ENCODE measurements around the gene SELENOW. TPM values are rescaled to one million over a fixed set of nuclear protein-coding genes. Genes with fewer than 3 reads are reported as not detected.
"Not testable (repeated sequence)": the region's sequence is repeated elsewhere in the genome, so short reads cannot be mapped to it uniquely, and the experiment has no call there.

Gene SELENOW
- total RNA-seq, 1 donor from 2014 or later: 306 TPM

DNA sequence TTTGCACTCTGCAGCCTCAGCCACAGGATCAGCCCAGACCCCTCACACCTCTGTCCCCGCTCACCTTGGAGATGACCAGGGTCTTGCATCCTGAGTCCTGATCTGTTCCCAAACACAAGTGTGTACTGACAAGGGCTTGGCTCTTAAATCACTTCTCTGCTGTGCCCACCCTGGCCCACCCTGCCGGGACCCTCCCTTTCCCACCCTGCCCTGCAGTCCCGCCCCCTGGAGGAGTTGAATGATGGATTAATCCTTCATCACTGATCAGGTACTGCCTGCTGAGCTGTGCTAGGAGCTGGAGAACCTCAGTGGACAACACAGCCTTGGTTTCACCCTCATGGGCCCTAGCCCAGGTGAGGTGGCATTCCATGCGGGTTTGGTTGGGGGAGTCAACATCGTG, 25.9 kb downstream of the SELENOW start, which contains the start of gene TPRX1:
TPRX1 (minus strand) TSS at position 101 of the 400 bp plus-strand sequence; CDS start at position 89, 12 bp downstream.
- ATAC-seq; intact Hi-C loops (cut with DNase I); DNase-seq (ENCODE audit: low spot score): not testable (repeated sequence)

DNA sequence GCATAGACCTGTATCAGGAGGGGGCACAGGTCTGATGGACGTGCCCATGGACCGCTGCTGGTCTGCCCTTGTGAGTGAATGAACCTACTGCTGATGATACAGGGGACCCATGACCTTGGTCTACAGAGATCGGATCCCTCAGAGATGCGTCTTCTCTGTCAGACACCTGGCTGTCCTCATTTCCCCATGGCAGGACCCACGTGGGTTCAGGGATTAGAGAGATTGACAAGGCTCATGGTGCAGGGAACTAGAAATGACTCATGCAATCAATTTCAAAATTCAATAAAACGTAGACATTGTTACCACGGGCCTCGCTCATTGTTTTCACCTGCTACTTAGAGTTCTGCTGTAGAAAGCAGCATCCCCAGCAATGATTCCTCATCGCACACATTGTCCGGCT, 26.8 kb downstream of the SELENOW start:
- no peak for ATAC-seq
- DNase-seq (ENCODE audit: low spot score): no peak
- intact Hi-C loops (cut with DNase I): no loop called here

- no peak for DNase-seq (ENCODE audit: low spot score)
- intact Hi-C loops (cut with DNase I): no loop called here
- ATAC-seq: no peak
Measured at GRCh38 chr19:47806435-47806834, 27.9 kb downstream of the SELENOW start.

DNA sequence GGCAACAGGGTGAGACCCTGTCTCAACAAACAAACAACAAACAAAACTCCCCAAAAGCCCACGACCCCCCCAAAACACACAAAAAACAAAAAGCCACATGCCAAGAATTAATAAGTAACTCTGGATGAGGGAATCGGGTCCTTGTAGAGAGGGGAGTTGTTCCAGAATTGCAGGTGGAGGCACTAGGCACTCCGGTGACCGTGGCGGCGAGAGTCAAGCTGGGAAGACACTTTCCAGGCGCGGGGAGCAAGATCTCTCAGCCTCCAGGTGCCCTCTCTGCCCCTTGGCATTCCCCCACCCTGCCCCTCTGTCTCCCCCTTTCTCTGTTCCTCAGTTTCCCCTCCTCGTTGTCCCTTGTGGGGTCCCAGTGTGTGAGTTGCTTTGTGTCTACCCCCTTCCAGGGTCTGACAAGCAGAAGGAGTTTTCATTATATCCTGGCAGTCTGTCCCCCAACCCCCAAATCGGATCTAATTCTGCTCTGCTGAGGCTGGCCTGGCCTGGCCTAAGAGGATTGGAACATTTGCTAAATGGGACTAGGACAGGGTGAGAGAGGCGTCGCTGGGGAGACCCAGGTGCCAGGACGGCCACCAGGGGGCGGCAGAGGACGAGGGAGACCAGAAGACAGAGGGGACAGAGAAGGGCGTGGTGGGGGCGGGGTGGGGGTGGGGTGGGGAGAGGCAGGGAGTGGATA, 34.9 kb downstream of the SELENOW start:
- peak; percentile 83 for DNase-seq (ENCODE audit: low spot score)
- intact Hi-C loops (cut with DNase I): no loop called here
- no peak for ATAC-seq

DNA sequence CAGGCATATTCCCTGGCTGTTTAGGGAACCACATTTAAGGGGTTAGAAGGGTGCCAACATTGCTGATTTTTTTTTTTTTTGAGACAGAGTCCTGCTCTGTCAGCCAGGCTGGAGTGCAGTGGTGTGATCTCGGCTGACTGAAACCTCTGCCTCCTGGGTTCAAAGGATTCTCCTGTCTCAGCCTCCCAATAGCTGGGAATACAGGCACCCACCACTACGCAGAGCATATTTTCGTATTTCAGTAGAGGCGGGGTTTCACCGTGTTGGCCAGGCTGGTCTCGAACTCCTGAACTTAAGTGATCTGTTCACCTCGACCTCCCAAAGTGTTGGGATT, 35.5 kb downstream of the SELENOW start:
- no peak for DNase-seq (ENCODE audit: low spot score)
- intact Hi-C loops (cut with DNase I): no loop called here
- no peak for ATAC-seq

DNA sequence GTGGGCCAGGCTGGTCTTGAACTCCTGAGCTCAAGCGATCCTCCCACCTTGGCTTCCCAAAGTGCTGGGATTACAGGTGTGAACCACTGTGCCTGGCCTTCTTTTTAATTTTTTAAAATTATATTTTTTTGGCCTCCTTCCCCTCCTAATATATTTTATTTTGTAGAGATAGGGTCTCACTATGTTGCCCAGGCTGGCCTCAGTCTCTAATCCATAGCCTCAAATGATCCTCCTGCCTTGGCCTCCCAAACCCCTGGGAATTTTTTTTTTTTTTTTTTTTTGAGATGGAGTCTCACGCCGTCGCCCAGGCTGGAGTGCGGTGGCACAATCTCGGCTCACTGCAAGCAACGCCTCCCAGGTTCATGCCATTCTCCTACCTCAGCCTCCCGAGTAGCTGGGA, 37.8 kb downstream of the SELENOW start:
- intact Hi-C loops (cut with DNase I); ATAC-seq; DNase-seq (ENCODE audit: low spot score): not testable (repeated sequence)

DNA sequence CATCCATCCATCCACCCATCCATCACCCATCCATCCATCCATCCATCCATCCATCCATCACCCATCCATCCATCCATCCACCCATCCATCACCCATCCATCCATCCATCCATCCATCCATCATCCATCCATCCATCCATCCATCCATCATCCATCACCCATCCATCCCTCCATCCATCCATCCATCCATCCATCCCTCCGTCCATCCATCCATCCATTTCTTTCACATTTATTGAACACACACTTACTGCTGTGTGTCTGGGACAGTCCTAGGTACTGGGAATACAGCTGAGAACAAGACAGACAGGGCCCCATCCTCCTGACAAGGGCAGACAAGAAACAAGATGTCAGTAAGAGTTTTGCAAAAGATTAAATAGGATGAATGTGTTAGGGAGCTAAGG, 39.7 kb downstream of the SELENOW start:
- intact Hi-C loops (cut with DNase I); ATAC-seq; DNase-seq (ENCODE audit: low spot score): not testable (repeated sequence)

DNA sequence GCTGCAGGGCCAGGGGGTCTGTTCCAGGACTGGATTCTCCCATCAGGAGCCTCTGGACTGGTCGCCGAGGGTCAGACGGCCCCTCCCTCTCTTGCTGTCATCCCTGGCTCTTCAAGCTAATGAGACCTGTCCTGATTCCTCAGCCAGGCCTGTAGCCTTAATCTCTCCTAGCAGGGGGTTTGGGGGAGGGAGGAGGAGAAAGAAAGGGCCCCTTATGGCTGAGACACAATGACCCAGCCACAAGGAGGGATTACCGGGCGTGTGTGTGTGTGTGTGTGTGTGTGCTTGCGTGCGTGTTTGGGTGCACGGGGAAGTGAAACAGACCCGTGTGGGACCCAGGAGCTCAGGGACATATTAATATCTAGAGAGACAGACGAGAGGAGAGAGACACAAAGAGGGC, 41.4 kb downstream of the SELENOW start:
- intact Hi-C loops (cut with DNase I): no loop called here
- ATAC-seq (no peak), DNase-seq (ENCODE audit: low spot score) (no peak)

DNA sequence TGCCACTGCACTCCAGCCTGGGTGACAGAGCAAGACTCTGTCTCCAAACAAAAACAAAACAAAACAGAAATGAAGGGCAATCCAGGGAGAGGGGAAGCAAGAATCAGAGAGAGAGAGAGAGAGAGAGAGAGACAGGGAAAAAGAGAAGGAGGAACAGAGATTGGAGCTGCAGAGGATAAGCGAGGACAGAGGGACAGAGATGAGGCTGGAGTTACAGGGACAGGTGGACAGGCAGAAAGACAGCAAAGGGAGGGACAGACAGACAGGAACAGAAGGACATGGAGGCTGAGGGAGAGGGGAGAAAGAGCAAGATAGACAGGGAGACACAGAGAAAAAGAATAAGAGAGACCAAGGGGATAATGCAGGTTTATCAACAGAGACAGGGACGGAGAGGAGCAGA, 41.9 kb downstream of the SELENOW start:
- ATAC-seq: no peak
- DNase-seq (ENCODE audit: low spot score): no peak
- intact Hi-C loops (cut with DNase I): no loop called here

DNA sequence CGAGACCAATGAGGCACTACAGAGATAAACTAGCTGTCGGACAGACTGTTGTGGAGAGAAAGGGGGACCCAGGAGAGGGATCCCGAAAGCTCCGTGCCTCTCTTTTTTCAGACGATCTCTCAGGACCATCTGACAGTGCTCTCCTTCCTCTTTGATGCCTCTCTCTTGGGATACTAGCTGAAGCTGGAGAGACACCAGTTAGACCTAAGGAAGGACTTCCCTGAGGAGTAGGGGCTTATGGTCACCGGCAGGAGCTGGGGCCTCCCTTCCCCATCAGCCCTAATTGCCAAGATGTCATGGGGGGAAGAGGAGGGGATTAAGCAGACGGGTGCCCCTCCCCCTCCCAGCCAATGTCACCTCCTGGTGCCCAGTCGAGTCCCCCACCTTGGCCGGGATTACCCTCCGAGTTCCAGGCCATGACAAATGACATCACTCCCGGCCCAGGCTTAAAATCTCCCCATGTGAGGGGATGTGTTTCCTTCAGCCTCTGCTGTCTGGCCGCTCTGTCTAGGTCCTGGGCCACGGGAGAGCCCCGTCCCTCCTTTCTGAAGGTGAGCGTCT, 43.0 kb downstream of the SELENOW start, which contains the start of gene CRX:
CRX (plus strand) TSS at position 478 of the 561 bp plus-strand sequence. CDS start 12,507 bp downstream, outside the sequence.
- intact Hi-C loops (cut with DNase I): no loop called here
- no peak for ATAC-seq
- no peak for DNase-seq (ENCODE audit: low spot score)

DNA sequence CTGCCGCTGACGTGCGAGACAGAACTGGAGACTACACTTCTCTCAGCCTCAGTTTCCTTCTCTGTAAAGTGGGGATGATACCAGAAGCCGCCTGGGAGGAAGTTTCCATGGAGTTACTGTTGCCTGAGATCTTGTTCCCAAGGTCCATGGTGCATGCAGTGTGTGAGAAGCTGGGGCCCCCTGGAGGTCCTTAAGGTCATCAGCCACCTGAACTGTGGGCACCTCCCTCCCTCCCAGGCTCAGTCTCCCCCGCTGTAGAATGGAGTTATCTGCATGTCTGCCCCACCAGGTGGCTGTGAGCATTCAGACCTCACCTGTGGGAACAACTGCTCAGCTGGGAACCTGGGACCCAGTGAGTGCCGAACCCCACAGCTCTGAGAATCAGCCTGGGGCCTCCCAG, 45.9 kb downstream of the SELENOW start:
- no peak for ATAC-seq
- no peak for DNase-seq (ENCODE audit: low spot score)
- intact Hi-C loops (cut with DNase I): no loop called here

- intact Hi-C loops (cut with DNase I): no loop called here
- no peak for ATAC-seq
- no peak for DNase-seq (ENCODE audit: low spot score)
Measured at GRCh38 chr19:47826800-47827199, 48.3 kb downstream of the SELENOW start.

- DNase-seq (ENCODE audit: low spot score) (no peak), ATAC-seq (no peak)
- intact Hi-C loops (cut with DNase I): no loop called here
Measured at GRCh38 chr19:47832723-47833122, 54.2 kb downstream of the SELENOW start.

Other genes starting within 250 kb of the SELENOW start
- gene ZNF541, start 205.6 kb upstream of the SELENOW start, total RNA-seq: 0.71 TPM
- 23.9 TPM for gene BICRA, start 169.6 kb upstream of the SELENOW start, total RNA-seq
- gene EHD2, start 65.3 kb upstream of the SELENOW start, total RNA-seq: 153 TPM
- 297 TPM for gene NOP53, start 33.2 kb upstream of the SELENOW start, total RNA-seq
- not detected for gene TPRX1, start 25.8 kb downstream of the SELENOW start, total RNA-seq
- 0.09 TPM for gene CRX, start 43.2 kb downstream of the SELENOW start, total RNA-seq
- not detected for gene TPRX2, start 80.5 kb downstream of the SELENOW start, total RNA-seq
- gene SULT2A1, start 107.6 kb downstream of the SELENOW start, total RNA-seq: not detected
- gene BSPH1, start 213.5 kb downstream of the SELENOW start, total RNA-seq: not detected
- not detected for gene ELSPBP1, start 215.9 kb downstream of the SELENOW start, total RNA-seq

Measured in sciatic nerve (tissue), 2 donors.